Measurements from ENCODE around the gene SRSF10.

DNA sequence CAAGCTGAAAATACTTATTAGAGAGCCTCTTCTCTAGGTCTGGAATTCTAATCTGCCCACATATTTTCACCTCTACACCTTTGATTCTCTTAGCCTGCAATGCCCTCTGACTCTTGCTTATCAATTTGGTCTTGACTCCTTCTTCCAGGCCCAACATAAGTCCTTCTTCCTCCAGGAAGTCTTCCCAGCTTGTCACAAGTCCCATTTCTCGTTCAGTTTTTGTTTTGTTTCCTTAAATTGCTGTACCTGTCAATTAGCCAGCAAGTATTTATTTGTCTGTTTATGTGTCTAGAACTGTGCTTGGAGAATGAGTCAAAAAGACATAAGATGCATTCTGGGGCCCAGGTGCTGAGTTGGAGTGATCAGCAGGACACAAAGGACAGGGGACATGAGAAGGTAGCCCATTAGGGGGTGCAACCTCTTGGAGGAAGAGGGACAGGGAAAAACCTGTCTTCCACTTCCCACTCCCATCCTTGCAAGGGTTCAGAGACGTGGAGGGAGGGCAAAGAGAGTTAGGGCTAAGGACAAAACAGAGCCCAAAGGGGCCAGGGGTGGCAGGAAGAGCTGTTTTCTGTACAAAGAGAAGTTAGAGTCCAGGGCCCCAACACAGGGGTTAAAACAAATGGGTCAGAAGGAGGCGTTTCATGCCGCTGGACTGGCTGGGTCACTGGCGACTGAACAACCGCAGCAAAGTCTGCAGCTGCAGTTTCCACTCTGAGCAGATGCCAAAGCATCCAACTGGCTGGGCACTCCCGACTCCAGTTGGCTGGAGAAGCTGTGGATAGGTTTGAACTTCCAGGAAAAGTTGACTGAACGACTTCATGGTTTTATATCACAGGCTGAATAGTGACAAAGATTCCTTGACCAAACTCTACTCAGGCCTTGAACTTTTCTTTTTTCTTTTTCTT is 56.3 kb downstream of the SRSF10 start:
- TF ChIP-seq, protein P1, sequence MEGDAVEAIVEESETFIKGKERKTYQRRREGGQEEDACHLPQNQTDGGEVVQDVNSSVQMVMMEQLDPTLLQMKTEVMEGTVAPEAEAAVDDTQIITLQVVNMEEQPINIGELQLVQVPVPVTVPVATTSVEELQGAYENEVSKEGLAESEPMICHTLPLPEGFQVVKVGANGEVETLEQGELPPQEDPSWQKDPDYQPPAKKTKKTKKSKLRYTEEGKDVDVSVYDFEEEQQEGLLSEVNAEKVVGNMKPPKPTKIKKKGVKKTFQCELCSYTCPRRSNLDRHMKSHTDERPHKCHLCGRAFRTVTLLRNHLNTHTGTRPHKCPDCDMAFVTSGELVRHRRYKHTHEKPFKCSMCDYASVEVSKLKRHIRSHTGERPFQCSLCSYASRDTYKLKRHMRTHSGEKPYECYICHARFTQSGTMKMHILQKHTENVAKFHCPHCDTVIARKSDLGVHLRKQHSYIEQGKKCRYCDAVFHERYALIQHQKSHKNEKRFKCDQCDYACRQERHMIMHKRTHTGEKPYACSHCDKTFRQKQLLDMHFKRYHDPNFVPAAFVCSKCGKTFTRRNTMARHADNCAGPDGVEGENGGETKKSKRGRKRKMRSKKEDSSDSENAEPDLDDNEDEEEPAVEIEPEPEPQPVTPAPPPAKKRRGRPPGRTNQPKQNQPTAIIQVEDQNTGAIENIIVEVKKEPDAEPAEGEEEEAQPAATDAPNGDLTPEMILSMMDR (IDR thresholded peaks at IDR 0.05; ENCODE audit: low read length) = no peak
- TF ChIP-seq EZH2 (IDR thresholded peaks at IDR 0.05; ENCODE audit: borderline replicate concordance, low read length) = no peak
